ENCODE measurements around the gene MBP.

MBP gene

DNA sequence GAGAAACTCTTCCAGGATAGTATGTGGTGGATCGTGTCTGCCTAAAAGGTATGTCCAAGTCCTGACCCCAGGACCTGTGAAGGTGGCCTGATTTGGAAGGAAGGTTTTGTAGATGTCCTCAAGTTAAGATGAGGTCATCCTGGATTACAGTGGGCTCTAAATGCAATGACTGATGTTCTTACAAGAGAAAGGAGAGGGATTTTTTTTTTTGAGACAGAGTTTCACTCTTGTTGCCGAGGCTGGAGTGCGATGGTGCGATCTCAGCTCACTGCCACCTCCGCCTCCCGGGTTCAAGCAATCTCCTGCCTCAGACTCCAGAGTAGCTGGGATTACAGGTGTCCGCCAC, 19.9 kb downstream of the MBP start:
- no peak overlapping the region for H3K4me3 ChIP-seq (ENCODE audit: low read depth, low read length)
- TF ChIP-seq POLR2A (IDR thresholded peaks at IDR 0.05; ENCODE audit: extremely low read depth, insufficient read length) (no peak), MYC (IDR thresholded peaks at IDR 0.05; ENCODE audit: low read depth, low read length) (no peak)
- TF ChIP-seq, protein P1, sequence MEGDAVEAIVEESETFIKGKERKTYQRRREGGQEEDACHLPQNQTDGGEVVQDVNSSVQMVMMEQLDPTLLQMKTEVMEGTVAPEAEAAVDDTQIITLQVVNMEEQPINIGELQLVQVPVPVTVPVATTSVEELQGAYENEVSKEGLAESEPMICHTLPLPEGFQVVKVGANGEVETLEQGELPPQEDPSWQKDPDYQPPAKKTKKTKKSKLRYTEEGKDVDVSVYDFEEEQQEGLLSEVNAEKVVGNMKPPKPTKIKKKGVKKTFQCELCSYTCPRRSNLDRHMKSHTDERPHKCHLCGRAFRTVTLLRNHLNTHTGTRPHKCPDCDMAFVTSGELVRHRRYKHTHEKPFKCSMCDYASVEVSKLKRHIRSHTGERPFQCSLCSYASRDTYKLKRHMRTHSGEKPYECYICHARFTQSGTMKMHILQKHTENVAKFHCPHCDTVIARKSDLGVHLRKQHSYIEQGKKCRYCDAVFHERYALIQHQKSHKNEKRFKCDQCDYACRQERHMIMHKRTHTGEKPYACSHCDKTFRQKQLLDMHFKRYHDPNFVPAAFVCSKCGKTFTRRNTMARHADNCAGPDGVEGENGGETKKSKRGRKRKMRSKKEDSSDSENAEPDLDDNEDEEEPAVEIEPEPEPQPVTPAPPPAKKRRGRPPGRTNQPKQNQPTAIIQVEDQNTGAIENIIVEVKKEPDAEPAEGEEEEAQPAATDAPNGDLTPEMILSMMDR (IDR thresholded peaks at IDR 0.05; ENCODE audit: low read depth, low read length): no peak
- TF ChIP-seq, protein P2, sequence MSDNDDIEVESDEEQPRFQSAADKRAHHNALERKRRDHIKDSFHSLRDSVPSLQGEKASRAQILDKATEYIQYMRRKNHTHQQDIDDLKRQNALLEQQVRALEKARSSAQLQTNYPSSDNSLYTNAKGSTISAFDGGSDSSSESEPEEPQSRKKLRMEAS (IDR thresholded peaks at IDR 0.05; ENCODE audit: low read depth, low read length): no peak
- no peak for DNase-seq (ENCODE audit: low read depth)

DNA sequence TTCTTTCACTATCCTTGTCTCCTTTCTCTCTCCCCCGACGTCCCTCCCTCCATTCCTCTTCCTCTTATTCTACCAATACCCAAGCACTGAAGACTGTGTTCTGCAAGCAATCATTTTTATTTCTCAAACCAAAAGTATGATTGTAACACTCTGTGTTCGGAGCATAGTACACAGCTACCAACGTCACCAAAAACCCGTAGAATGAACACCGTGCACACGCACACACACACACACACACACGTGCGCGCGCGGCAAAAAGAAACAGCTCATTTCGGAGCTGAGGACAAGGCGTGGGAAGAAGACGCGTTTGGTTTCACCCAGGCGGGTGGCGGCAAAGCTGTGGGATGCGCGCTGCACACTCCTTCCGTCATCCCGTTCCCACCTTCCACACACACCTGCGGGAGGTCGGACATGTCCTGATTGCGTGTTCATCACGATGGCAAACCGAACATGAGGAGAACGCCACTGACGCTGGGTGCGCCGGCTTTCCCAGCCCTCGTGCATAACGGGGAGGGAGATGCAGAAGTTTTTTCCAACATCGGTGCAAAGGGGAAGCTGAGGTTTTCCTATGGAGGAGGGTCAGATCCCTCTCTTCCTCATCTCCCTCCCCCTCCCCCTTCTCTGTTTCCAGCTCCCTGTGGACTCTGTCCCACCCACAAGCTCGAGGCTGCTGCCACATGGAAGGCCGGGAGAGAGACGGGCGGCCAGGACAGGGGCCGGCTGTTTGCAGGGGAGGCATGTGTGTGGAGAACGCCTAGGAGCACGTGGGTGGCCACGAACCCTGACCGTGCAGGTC, 20.4 kb downstream of the MBP start:
- TF ChIP-seq POLR2A (IDR thresholded peaks at IDR 0.05; ENCODE audit: extremely low read depth, insufficient read length) (no peak), MYC (IDR thresholded peaks at IDR 0.05; ENCODE audit: low read depth, low read length) (no peak)
- TF ChIP-seq, protein P1 (IDR thresholded peaks at IDR 0.05; ENCODE audit: low read depth, low read length): no peak
- TF ChIP-seq, protein P2 (IDR thresholded peaks at IDR 0.05; ENCODE audit: low read depth, low read length): no peak
- peak; percentile 56 for DNase-seq (ENCODE audit: low read depth)
- H3K4me3 ChIP-seq (ENCODE audit: low read depth, low read length): no peak overlapping the region

DNA sequence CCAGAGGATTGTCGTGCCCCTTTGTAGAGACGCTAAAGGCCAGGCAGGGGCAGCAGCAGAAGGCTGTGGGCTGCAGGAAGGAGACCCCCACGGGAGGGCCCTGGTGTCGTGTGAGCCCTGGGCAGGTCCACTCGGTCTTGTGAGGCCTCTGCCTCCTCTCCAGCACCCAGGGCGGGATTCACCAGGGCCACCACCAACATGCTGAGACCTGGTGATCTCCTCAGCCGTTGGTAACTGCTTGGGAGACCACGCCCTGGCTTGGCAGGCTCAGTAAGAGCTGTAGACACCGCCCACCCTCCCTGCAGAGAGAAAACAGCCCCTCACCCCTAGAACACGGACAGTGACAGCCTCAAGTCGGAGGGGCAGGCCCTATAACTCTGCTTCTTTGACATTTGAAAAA, 21.1 kb downstream of the MBP start:
- DNase-seq (ENCODE audit: low read depth): peak; percentile 80
- no peak overlapping the region for H3K4me3 ChIP-seq (ENCODE audit: low read depth, low read length)

DNA sequence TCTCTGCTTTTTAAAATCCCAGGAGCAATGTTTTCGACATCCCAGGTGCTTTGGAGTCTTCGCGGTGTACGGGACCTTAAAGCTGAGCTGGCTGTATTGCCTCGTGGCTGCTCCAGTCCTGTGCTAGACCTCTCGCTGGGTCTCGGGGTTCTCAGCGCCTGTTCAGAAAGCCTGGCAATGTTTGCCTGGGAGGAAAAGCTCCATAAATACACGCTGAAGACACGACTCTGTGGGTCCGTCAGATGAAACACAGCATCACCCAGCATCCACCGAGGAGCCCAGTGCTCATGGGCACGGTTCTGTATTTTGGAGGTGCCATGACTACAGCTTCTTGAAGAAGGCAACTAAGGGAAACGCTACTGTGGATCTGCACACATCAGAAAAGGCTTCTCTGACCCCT, 21.6 kb downstream of the MBP start:
- no peak for DNase-seq (ENCODE audit: low read depth)
- H3K4me3 ChIP-seq (ENCODE audit: low read depth, low read length): no peak overlapping the region
- no peak for TF ChIP-seq POLR2A (IDR thresholded peaks at IDR 0.05; ENCODE audit: extremely low read depth, insufficient read length)
- TF ChIP-seq MYC (IDR thresholded peaks at IDR 0.05; ENCODE audit: low read depth, low read length): no peak
- TF ChIP-seq, protein P2 (IDR thresholded peaks at IDR 0.05; ENCODE audit: low read depth, low read length): no peak
- TF ChIP-seq, protein P1 (IDR thresholded peaks at IDR 0.05; ENCODE audit: low read depth, low read length): no peak

More for the DNA sequence above, 21.1 kb downstream of the MBP start:
- no peak for TF ChIP-seq POLR2A (IDR thresholded peaks at IDR 0.05; ENCODE audit: extremely low read depth, insufficient read length)
- no peak for TF ChIP-seq MYC (IDR thresholded peaks at IDR 0.05; ENCODE audit: low read depth, low read length)
- TF ChIP-seq, protein P1 (IDR thresholded peaks at IDR 0.05; ENCODE audit: low read depth, low read length): no peak
- TF ChIP-seq, protein P2 (IDR thresholded peaks at IDR 0.05; ENCODE audit: low read depth, low read length): no peak

DNA sequence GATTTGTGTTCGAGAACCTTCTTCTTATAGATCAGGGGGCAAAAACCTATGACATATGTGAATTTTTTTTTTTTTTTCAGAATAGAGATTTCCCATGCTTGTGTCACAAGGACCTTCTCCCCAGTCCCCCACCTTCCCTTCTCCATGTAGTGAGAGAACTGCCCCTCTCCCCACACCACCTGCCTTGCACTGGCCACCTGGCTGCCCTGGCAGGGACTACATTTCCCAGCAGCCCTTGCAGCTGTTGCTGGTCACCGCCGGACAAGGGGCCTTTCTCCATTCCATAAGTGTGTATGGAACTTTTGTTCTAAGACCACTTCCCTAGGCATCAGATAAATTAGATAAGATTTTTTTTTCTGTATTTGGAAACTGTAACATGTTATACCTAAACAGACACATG, 22.2 kb downstream of the MBP start:
- no peak overlapping the region for H3K4me3 ChIP-seq (ENCODE audit: low read depth, low read length)
- DNase-seq (ENCODE audit: low read depth): no peak
- TF ChIP-seq MYC (IDR thresholded peaks at IDR 0.05; ENCODE audit: low read depth, low read length) (no peak), POLR2A (IDR thresholded peaks at IDR 0.05; ENCODE audit: extremely low read depth, insufficient read length) (no peak)
- TF ChIP-seq, protein P2 (IDR thresholded peaks at IDR 0.05; ENCODE audit: low read depth, low read length): no peak
- TF ChIP-seq, protein P1 (IDR thresholded peaks at IDR 0.05; ENCODE audit: low read depth, low read length): no peak
